GM10266 (cell line): ENCODE results near the gene GPR39.

Experiments
- DNase-seq: peaks from one replicate; pipeline ENCODE4 v3.0.0; 2012; ENCODE audit errors: extremely low spot score
- CTCF ChIP-seq: IDR thresholded peaks from 2 replicates; pipeline ENCODE4 v1.5.1; 2012; ENCODE audit warnings: mild to moderate bottlenecking, low read depth; ENCODE audit not compliant: control insufficient read depth, insufficient read depth; ENCODE audit errors: missing control alignments

Gene GPR39

GRCh38 chr2:132381376-132381775 lies 35.2 kb upstream of the GPR39 start:
- no peak for TF ChIP-seq CTCF
- no peak for DNase-seq

- no peak for DNase-seq
- TF ChIP-seq CTCF: no peak
Measured at GRCh38 chr2:132383956-132384355, 32.6 kb upstream of the GPR39 start.

GRCh38 chr2:132384491-132385151 lies 32.0 kb upstream of the GPR39 start:
- TF ChIP-seq CTCF: no peak
- no peak for DNase-seq

GRCh38 chr2:132387126-132387525 lies 29.5 kb upstream of the GPR39 start:
- DNase-seq: no peak
- TF ChIP-seq CTCF: no peak

GRCh38 chr2:132390076-132390475 lies 26.5 kb upstream of the GPR39 start:
- TF ChIP-seq CTCF: no peak
- no peak for DNase-seq

GRCh38 chr2:132391378-132391777 lies 25.2 kb upstream of the GPR39 start:
- no peak for DNase-seq
- no peak for TF ChIP-seq CTCF

- DNase-seq: no peak
- TF ChIP-seq CTCF: no peak
Measured at GRCh38 chr2:132392221-132392620, 24.4 kb upstream of the GPR39 start.
